Spinal cord (tissue), 10 donors: ENCODE results near the gene VPS37C. TPM values are rescaled to one million over a fixed set of nuclear protein-coding genes. Genes with fewer than 3 reads are reported as not detected.

Experiments
- DNase-seq, 6 donors: peaks; one replicate each; pipeline versions ENCODE4 v3.0.0 to v3.0.0-alpha.2; 2013 to 2015; ENCODE audit warnings: low spot score in 6 of 6, low read depth in 4 of 6
- H3K27ac ChIP-seq: one replicate; pipeline ENCODE4 v1.5.1; 2013; ENCODE audit warnings: low read depth, low read length, control low read depth
- H3K27me3 ChIP-seq: one replicate; pipeline ENCODE4 v1.6.1; 2013; ENCODE audit warnings: low read length; ENCODE audit not compliant: control insufficient read depth, insufficient read depth
- H3K36me3 ChIP-seq: one replicate; pipeline ENCODE4 v1.6.1; 2013; ENCODE audit warnings: low read length; ENCODE audit not compliant: control insufficient read depth, insufficient read depth
- H3K4me1 ChIP-seq: one replicate; pipeline ENCODE4 v1.6.1; 2013; ENCODE audit warnings: low read length; ENCODE audit not compliant: control insufficient read depth, insufficient read depth
- H3K4me3 ChIP-seq: one replicate; pipeline ENCODE4 v1.5.1; 2013; ENCODE audit warnings: low read depth, low read length, control low read depth
- H3K9me3 ChIP-seq: one replicate; pipeline ENCODE4 v1.6.1; 2013; ENCODE audit warnings: low read length; ENCODE audit not compliant: control insufficient read depth, insufficient read depth
- WGBS: methylation state at CpG from one replicate; pipeline ENCODE4 v1.1.5; 2013; ENCODE audit warnings: missing lambda C conversion rate; ENCODE audit not compliant: insufficient coverage; 5-methylcytosine and 5-hydroxymethylcytosine counted together
- polyA plus RNA-seq, 2 donors: library from polyadenylated mRNA; unstranded; fragments of 120-200 nt; gene quantifications; one replicate each; pipeline ENCODE4 v1.2.1, GENCODE V29; 2013; ENCODE audit not compliant: insufficient read length in 2 of 2
- total RNA-seq, 2 donors: library from RNA; depleted of rRNA in 1 of 2; stranded (reverse); fragments of 120-200 nt in 1 of 2; fragments of >200 nt in 1 of 2; gene quantifications; one replicate each; pipeline versions ENCODE4 v1.2.3 to v1.2.4, GENCODE V29; 2013 to 2014
- donor health status: healthy.

VPS37C gene
- total and polyA plus RNA-seq, 4 donors = 4.8 to 16.5 (median 12.7) TPM

DNA sequence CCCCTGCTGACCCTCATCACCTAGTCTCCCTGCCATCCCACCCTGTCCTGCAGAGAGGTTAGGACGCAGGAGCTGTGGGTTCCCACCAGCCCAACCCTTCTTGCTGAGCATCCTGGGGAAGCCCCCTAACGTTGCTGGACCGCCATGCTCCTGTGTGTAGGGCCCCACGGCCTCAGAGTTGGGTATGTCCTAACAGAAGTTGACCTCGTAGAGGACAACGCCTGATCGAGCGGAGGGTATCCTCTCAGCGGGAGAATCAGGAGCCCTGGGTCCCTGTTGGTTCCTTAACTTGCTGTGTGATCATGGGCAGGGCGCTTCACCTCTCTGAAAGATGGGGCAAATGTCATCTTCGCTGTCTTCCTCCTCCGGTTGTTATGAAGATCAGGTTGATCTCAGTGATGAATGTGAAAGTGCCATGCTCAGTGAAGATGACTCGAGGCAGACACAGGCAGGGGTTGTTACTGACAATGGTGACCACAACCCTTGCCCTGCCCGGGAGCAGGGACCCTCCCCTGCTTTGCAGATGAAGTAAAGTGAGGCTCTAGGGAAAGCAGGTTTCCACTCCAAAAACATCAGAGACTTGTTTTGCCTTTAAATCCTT, 78.2 kb downstream of the VPS37C start:
- Histone ChIP-seq H3K4me1 (peaks cover 5% of the 10 kb centered on the region), H3K4me3 (no peak overlapping the region), H3K36me3 (no peaks in the 10 kb centered on the region), H3K27ac (no peak overlapping the region), H3K9me3 (no peaks in the 10 kb centered on the region), H3K27me3 (peaks cover 2% of the 10 kb centered on the region)
- no peak for DNase-seq
- 85% methylated on average over 14 of the region's 14 CpGs for WGBS

DNA sequence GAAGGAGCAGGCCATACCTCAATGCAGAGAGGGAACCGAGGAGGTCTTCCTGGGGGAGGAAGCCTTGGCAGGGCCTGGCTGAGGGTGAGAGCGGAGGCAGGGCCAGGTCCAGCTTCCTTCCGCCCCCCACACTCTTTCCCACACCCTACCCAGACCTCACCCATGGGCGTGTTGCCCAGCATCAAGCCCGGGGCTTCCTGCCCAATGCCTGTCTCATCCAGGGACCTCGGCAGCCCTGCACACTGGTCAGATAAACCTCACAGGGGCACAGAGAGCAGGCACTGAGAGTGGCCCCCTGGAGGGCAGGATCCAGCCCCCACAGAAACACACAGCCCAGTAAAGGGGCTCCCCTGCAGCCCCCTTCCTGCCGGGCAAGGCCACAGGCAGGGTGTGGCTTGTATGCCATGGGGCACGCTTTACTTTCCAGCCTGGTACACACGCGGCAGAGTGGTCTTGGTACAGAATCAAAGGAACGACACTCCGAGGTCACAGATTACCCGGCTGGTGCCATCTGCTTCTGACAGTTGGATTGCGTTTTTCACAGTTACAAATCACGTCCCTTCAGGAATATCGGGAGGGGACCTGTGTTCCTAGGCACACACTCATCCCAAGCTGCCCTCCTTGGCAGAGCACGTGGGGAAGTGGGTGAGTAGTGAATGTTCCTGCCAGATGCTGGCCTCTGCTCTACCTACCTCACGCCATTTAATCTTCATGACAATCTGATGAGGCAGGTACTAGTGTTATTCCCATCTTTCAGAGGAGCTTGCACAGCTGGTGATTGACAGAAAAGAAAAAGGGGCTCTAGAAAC, 79.0 kb downstream of the VPS37C start:
- H3K4me1 ChIP-seq = peaks cover 5% of the 10 kb centered on the region
- no peak overlapping the region for H3K27ac ChIP-seq
- peak in 2 of 6 donors; percentile 6 to 52 for DNase-seq
- H3K4me3 ChIP-seq = no peak overlapping the region
- H3K9me3 ChIP-seq = no peaks in the 10 kb centered on the region
- H3K36me3 ChIP-seq = no peaks in the 10 kb centered on the region
- peaks cover 2% of the 10 kb centered on the region for H3K27me3 ChIP-seq
- 73% methylated on average over 10 of the region's 18 CpGs for WGBS

DNA sequence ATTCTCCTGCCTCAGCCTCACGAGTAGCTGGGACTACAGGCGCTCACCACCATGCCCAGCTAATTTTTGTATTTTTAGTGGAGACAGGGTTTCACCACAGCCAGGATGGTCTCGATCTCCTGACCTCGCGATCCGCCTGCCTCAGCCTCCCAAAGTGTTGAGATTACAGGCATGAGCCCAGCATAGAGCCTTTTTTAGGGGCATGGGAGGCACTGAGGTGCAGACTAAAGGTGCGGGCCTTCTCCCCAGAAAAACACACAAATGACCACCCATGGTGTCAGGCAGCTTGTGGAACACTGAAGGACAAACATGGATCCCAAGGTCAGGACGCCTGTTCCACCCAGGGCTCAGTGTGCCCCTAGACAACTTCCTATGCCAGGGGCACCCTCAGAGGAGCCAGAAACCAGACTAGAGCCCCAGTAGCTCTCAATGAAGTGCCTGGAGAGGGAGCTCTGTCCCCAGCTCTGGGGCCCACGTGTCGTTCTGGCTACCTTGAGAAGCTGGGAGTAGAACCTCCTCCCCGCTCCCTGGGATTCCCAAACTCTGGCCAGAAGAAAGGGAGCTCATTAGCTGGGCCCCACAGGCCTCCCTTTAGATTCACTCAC, 80.1 kb downstream of the VPS37C start:
- DNase-seq = no peak
- Histone ChIP-seq H3K4me1 (peaks cover 5% of the 10 kb centered on the region), H3K27me3 (peaks cover 2% of the 10 kb centered on the region), H3K9me3 (no peaks in the 10 kb centered on the region), H3K4me3 (no peak overlapping the region), H3K27ac (no peak overlapping the region), H3K36me3 (no peaks in the 10 kb centered on the region)
- WGBS = 75% methylated on average over 7 of the region's 11 CpGs

DNA sequence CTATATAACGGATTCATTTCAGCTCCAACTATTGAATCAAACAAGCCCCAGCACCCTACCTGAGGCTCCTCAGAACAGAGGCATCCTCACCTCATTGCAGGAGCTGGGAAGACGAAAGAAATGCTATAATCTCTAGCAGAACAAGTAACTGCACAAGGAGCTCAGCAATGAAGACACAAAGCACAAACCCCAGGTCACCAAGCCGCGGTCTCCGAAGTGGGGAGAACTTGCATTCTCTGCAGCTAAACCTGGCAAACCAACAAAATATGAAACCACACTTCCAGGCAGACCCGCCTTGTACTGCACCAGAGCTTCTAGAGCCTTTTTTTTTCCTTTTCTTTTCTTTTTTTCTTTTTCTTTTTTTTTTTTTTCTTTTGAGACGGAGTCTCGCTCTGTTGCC, 80.7 kb downstream of the VPS37C start:
- Histone ChIP-seq H3K4me1 (peaks cover 7% of the 10 kb centered on the region), H3K36me3 (no peaks in the 10 kb centered on the region), H3K9me3 (no peaks in the 10 kb centered on the region), H3K27me3 (peaks cover 2% of the 10 kb centered on the region), H3K27ac (no peak overlapping the region), H3K4me3 (no peak overlapping the region)
- no peak for DNase-seq
- 97% methylated on average over 6 of the region's 8 CpGs for WGBS

Other genes starting within 250 kb of the VPS37C start
- gene TMEM109, start 247.3 kb downstream of the VPS37C start, total RNA-seq = 10 to 100 TPM; 33.5 to 39.8 TPM
- 10 to 100 TPM; 34.8 to 44.7 TPM for gene TMEM109, start 247.3 kb downstream of the VPS37C start, polyA plus RNA-seq
- 100 to 1,000 TPM in 1 of 2 donors, 10 to 100 TPM in 1; 59.0 to 114 TPM for gene TMEM132A, start 237.0 kb downstream of the VPS37C start, total RNA-seq
- gene TMEM132A, start 237.0 kb downstream of the VPS37C start, polyA plus RNA-seq = 100 to 1,000 TPM; 198 to 222 TPM
- 10 to 100 TPM; 20.3 to 31.8 TPM for gene SLC15A3, start 209.2 kb downstream of the VPS37C start, total RNA-seq
- 10 to 100 TPM; 29.5 to 35.5 TPM for gene SLC15A3, start 209.2 kb downstream of the VPS37C start, polyA plus RNA-seq
- gene CD6, start 189.7 kb downstream of the VPS37C start, total RNA-seq = 1 to 10 TPM in 1 of 2 donors, under 1 TPM in 1; 0.61 to 1.6 TPM
- gene CD6, start 189.7 kb downstream of the VPS37C start, polyA plus RNA-seq = 1 to 10 TPM; 5.0 to 8.4 TPM
- under 1 TPM in 1 of 2 donors, not detected in 1; 0.10 TPM for gene CD5, start 58.9 kb downstream of the VPS37C start, total RNA-seq
- under 1 TPM; 0.08 to 0.15 TPM for gene CD5, start 58.9 kb downstream of the VPS37C start, polyA plus RNA-seq
- gene PGA3, start 42.1 kb upstream of the VPS37C start, total RNA-seq = under 1 TPM; 0.59 to 0.66 TPM
- gene PGA3, start 42.1 kb upstream of the VPS37C start, polyA plus RNA-seq = under 1 TPM; 0.17 to 0.21 TPM
- 1 to 10 TPM in 1 of 2 donors, under 1 TPM in 1; 0.99 to 1.8 TPM for gene PGA4, start 60.9 kb upstream of the VPS37C start, total RNA-seq
- under 1 TPM in 1 of 2 donors, not detected in 1; 0.39 TPM for gene PGA4, start 60.9 kb upstream of the VPS37C start, polyA plus RNA-seq
- gene PGA5, start 79.7 kb upstream of the VPS37C start, total RNA-seq = under 1 TPM; 0.33 to 0.50 TPM
- under 1 TPM; 0.77 to 0.79 TPM for gene PGA5, start 79.7 kb upstream of the VPS37C start, polyA plus RNA-seq
- gene VWCE, start 133.9 kb upstream of the VPS37C start, total RNA-seq = 1 to 10 TPM; 1.5 to 2.4 TPM
- 10 to 100 TPM in 1 of 2 donors, 1 to 10 TPM in 1; 5.3 to 10.7 TPM for gene VWCE, start 133.9 kb upstream of the VPS37C start, polyA plus RNA-seq
- gene DDB1, start 171.7 kb upstream of the VPS37C start, total RNA-seq = 100 to 1,000 TPM; 162 to 254 TPM
- gene DDB1, start 171.7 kb upstream of the VPS37C start, polyA plus RNA-seq = 100 to 1,000 TPM; 174 to 179 TPM
- 10 to 100 TPM; 14.9 to 27.9 TPM for gene TKFC, start 171.8 kb upstream of the VPS37C start, total RNA-seq
- 10 to 100 TPM; 29.6 to 37.7 TPM for gene TKFC, start 171.8 kb upstream of the VPS37C start, polyA plus RNA-seq
- 10 to 100 TPM; 12.5 to 16.1 TPM for gene CYB561A3, start 200.5 kb upstream of the VPS37C start, total RNA-seq
- gene CYB561A3, start 200.5 kb upstream of the VPS37C start, polyA plus RNA-seq = 10 to 100 TPM; 19.3 to 27.3 TPM
- 10 to 100 TPM; 19.0 to 30.4 TPM for gene TMEM138, start 200.9 kb upstream of the VPS37C start, total RNA-seq
- 10 to 100 TPM; 32.3 to 41.2 TPM for gene TMEM138, start 200.9 kb upstream of the VPS37C start, polyA plus RNA-seq
- gene TMEM216, start 231.2 kb upstream of the VPS37C start, total RNA-seq = 10 to 100 TPM; 12.8 to 22.6 TPM
- 10 to 100 TPM; 20.9 to 26.9 TPM for gene TMEM216, start 231.2 kb upstream of the VPS37C start, polyA plus RNA-seq